ENCODE data around the gene FOXO3.

- TF ChIP-seq, protein P1, sequence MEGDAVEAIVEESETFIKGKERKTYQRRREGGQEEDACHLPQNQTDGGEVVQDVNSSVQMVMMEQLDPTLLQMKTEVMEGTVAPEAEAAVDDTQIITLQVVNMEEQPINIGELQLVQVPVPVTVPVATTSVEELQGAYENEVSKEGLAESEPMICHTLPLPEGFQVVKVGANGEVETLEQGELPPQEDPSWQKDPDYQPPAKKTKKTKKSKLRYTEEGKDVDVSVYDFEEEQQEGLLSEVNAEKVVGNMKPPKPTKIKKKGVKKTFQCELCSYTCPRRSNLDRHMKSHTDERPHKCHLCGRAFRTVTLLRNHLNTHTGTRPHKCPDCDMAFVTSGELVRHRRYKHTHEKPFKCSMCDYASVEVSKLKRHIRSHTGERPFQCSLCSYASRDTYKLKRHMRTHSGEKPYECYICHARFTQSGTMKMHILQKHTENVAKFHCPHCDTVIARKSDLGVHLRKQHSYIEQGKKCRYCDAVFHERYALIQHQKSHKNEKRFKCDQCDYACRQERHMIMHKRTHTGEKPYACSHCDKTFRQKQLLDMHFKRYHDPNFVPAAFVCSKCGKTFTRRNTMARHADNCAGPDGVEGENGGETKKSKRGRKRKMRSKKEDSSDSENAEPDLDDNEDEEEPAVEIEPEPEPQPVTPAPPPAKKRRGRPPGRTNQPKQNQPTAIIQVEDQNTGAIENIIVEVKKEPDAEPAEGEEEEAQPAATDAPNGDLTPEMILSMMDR (IDR thresholded peaks at IDR 0.05), result no peak
- no peak for TF ChIP-seq POLR2AphosphoS5 (IDR thresholded peaks at IDR 0.05)
These were observed 151.1 kb downstream of the FOXO3 start for GRCh38 chr6:108711826-108712225.

Measured in prostate gland (tissue), 2 donors.